Fibroblast of the aortic adventitia (primary cell): ENCODE results near the gene EXOC4. TPM values are rescaled to one million over a fixed set of nuclear protein-coding genes. Genes with fewer than 3 reads are reported as not detected.

ENCODE experiments used
- DNase-seq: peaks from one replicate; pipeline ENCODE4 v3.0.0-alpha.2; 2010; ENCODE audit warnings: low read depth
- H3K4me3 ChIP-seq: 2 replicates; pipeline ENCODE4 v1.5.1; 2011; ENCODE audit warnings: low read depth, mild to moderate bottlenecking, control low read depth, low read length, moderate library complexity
- CTCF ChIP-seq: IDR thresholded peaks from 2 replicates; pipeline ENCODE4 v1.5.1; 2011; ENCODE audit warnings: mild to moderate bottlenecking, low read length, control low read depth, inconsistent platforms; ENCODE audit not compliant: insufficient read depth
- total RNA-seq: library from RNA; depleted of rRNA; stranded (reverse); fragments of >200 nt; gene quantifications from 2 replicates; pipeline ENCODE4 v1.2.3, GENCODE V29; 2012; ENCODE audit warnings: low replicate concordance

Gene EXOC4
- total RNA-seq, 1 donor: 105 TPM

- no peak for DNase-seq
- no peak overlapping the region for H3K4me3 ChIP-seq
- TF ChIP-seq CTCF: no peak
These were observed 225.8 kb downstream of the EXOC4 start for GRCh38 chr7:133478591-133479135.

- H3K4me3 ChIP-seq: no peak overlapping the region
- TF ChIP-seq CTCF: no peak
- DNase-seq: no peak
These were observed 226.7 kb downstream of the EXOC4 start for GRCh38 chr7:133479456-133480065.

- H3K4me3 ChIP-seq: no peak overlapping the region
- TF ChIP-seq CTCF: no peak
- no peak for DNase-seq
These were observed 228.0 kb downstream of the EXOC4 start for GRCh38 chr7:133480868-133481267.

GRCh38 chr7:133481676-133482075 is 228.8 kb downstream of the EXOC4 start:
- H3K4me3 ChIP-seq: no peak overlapping the region
- DNase-seq: peak; percentile 78
- TF ChIP-seq CTCF: no peak

GRCh38 chr7:133482599-133482998 is 229.7 kb downstream of the EXOC4 start:
- no peak for TF ChIP-seq CTCF
- DNase-seq: no peak
- no peak overlapping the region for H3K4me3 ChIP-seq

- TF ChIP-seq CTCF: no peak
- H3K4me3 ChIP-seq: no peak overlapping the region
- DNase-seq: no peak
These were observed 231.2 kb downstream of the EXOC4 start for GRCh38 chr7:133484086-133484485.

- no peak for DNase-seq
These were observed 237.0 kb downstream of the EXOC4 start for GRCh38 chr7:133489906-133490305.

More at GRCh38 chr7:133489906-133490305, 237.0 kb downstream of the EXOC4 start:
- TF ChIP-seq CTCF: no peak
- no peak overlapping the region for H3K4me3 ChIP-seq
